ENCODE measurements around the gene FOXP2. TPM values are rescaled to one million over a fixed set of nuclear protein-coding genes. Genes with fewer than 3 reads are reported as not detected.

Gene FOXP2
- total and polyA plus RNA-seq, 2 donors (not counting 1 experiment from before 2014, with no cell fraction given), result not detected

GRCh38 chr7:114656466-114656865 is 241.9 kb downstream of the FOXP2 start:
- POLR2A ChIA-PET, result no interaction called here
- no peaks in the 10 kb centered on the region for H3K4me1 Mint-ChIP-seq
- Histone ChIP-seq H3K9me3 (ENCODE audit: control extremely low read depth in 1 of 3, control insufficient read depth in 2 of 3, insufficient read depth in 1 of 3, low read length in 2 of 3) (no peaks in the 10 kb centered on the region), H3K36me3 (replicated peaks in 1 of 2; ENCODE audit: control extremely low read depth in 1 of 2, control insufficient read depth in 1 of 2, extremely low read depth in 1 of 2, insufficient read depth in 2 of 2, low read length in 1 of 2) (no peaks in the 10 kb centered on the region), H3K27me3 (replicated peaks in 1 of 4; ENCODE audit: control extremely low read depth in 1 of 4, control insufficient read depth in 3 of 4, insufficient read depth in 4 of 4, low read length in 3 of 4) (no peaks in the 10 kb centered on the region), H2AFZ (ENCODE audit: insufficient read depth, low read depth, low read length, poor library complexity, severe bottlenecking) (no peak overlapping the region), H4K20me1 (ENCODE audit: control insufficient read depth, insufficient read depth, low read length, poor library complexity, severe bottlenecking) (no peaks in the 10 kb centered on the region), H3K4me1 (ENCODE audit: control insufficient read depth in 2 of 2, insufficient read depth in 2 of 2, low read length in 2 of 2) (no peaks in the 10 kb centered on the region), H3K4me2 (replicated peaks; ENCODE audit: low read depth, low read length, poor library complexity, severe bottlenecking) (no peak overlapping the region), H3K9ac (ENCODE audit: low read length) (no peak overlapping the region), H3K79me2 (ENCODE audit: control insufficient read depth, insufficient read depth, low read length) (no peaks in the 10 kb centered on the region), H3K27ac (ENCODE audit: low read length in 2 of 2) (no peak overlapping the region), H3K4me3 (ENCODE audit: control extremely low read depth in 1 of 5, extremely low read depth in 1 of 5, insufficient read depth in 1 of 5, low read depth in 2 of 5, low read length in 4 of 5) (no peak overlapping the region)
- intact Hi-C loops (cut with micrococcal nuclease), result no loop called here
- TF ChIP-seq EZH2 (IDR thresholded peaks at IDR 0.05; ENCODE audit: borderline replicate concordance, insufficient read depth, low read depth, low read length, poor library complexity, severe bottlenecking) (no peak), CTCF (IDR thresholded peaks at IDR 0.05) (no peak)
- no CpG with 5 or more reads among the region's 3 CpGs for WGBS (ENCODE audit: insufficient coverage)
- H3K27ac Mint-ChIP-seq, result no peak overlapping the region
- H3K4me3 Mint-ChIP-seq, result no peak overlapping the region
- H3K27me3 Mint-ChIP-seq, result peaks cover 3% of the 10 kb centered on the region
- ATAC-seq (ENCODE audit: low read depth) (no peak), DNase-seq (no peak)
- H3K9me3 Mint-ChIP-seq (ENCODE audit: insufficient read depth), result no peaks in the 10 kb centered on the region
- CTCF ChIA-PET, result interaction anchor here (0.6 kb wide), 1 partner anchor 268 kb away, joined by 3 read pairs; no protein-coding TSS in a partner anchor

- no peaks in the 10 kb centered on the region for H3K4me1 ChIP-seq (ENCODE audit: control insufficient read depth in 2 of 2, insufficient read depth in 2 of 2, low read length in 2 of 2)
- no peak for ATAC-seq (ENCODE audit: low read depth)
- Mint-ChIP-seq H3K4me1 (no peaks in the 10 kb centered on the region), H3K9me3 (ENCODE audit: insufficient read depth) (no peaks in the 10 kb centered on the region), H3K4me3 (no peak overlapping the region), H3K27me3 (peaks cover 3% of the 10 kb centered on the region), H3K27ac (no peak overlapping the region)
- no peaks in the 10 kb centered on the region for H3K9me3 ChIP-seq (ENCODE audit: control extremely low read depth in 1 of 3, control insufficient read depth in 2 of 3, insufficient read depth in 1 of 3, low read length in 2 of 3)
- no CpG with 5 or more reads among the region's 2 CpGs for WGBS (ENCODE audit: insufficient coverage)
- H3K9ac ChIP-seq (ENCODE audit: low read length), result no peak overlapping the region
- H3K27me3 ChIP-seq (replicated peaks in 1 of 4; ENCODE audit: control extremely low read depth in 1 of 4, control insufficient read depth in 3 of 4, insufficient read depth in 4 of 4, low read length in 3 of 4), result no peaks in the 10 kb centered on the region
- no peak overlapping the region for H3K27ac ChIP-seq (ENCODE audit: low read length in 2 of 2)
- no peak overlapping the region for H2AFZ ChIP-seq (ENCODE audit: insufficient read depth, low read depth, low read length, poor library complexity, severe bottlenecking)
- H3K4me2 ChIP-seq (replicated peaks; ENCODE audit: low read depth, low read length, poor library complexity, severe bottlenecking), result no peak overlapping the region
- intact Hi-C loops (cut with micrococcal nuclease), result no loop called here
- H3K4me3 ChIP-seq (ENCODE audit: control extremely low read depth in 1 of 5, extremely low read depth in 1 of 5, insufficient read depth in 1 of 5, low read depth in 2 of 5, low read length in 4 of 5), result no peak overlapping the region
- DNase-seq, result no peak
- no peak for TF ChIP-seq EZH2 (IDR thresholded peaks at IDR 0.05; ENCODE audit: borderline replicate concordance, insufficient read depth, low read depth, low read length, poor library complexity, severe bottlenecking)
- TF ChIP-seq CTCF (IDR thresholded peaks at IDR 0.05), result no peak
- no peaks in the 10 kb centered on the region for H3K36me3 ChIP-seq (replicated peaks in 1 of 2; ENCODE audit: control extremely low read depth in 1 of 2, control insufficient read depth in 1 of 2, extremely low read depth in 1 of 2, insufficient read depth in 2 of 2, low read length in 1 of 2)
- ChIA-PET POLR2A (no interaction called here), CTCF (no interaction called here)
- no peaks in the 10 kb centered on the region for H4K20me1 ChIP-seq (ENCODE audit: control insufficient read depth, insufficient read depth, low read length, poor library complexity, severe bottlenecking)
- H3K79me2 ChIP-seq (ENCODE audit: control insufficient read depth, insufficient read depth, low read length), result no peaks in the 10 kb centered on the region
Measured at GRCh38 chr7:114657279-114657678, 242.7 kb downstream of the FOXP2 start.

Data from B cell (primary cell).